A549 treated with AZD2906 at 1 μM for 4 hours (cell line): ENCODE measurements around the gene KDM8. TPM values are rescaled to one million over a fixed set of nuclear protein-coding genes. Genes with fewer than 3 reads are reported as not detected.

Experiments
- total RNA-seq: library from RNA; stranded (reverse); fragments of 200-300 nt; extraction: Qiagen RNA extraction; gene quantifications from 5 replicates; pipeline ENCODE4 v1.2.3, GENCODE V29; 2022

The KDM8 gene
- 1.7 to 2.9 TPM (median 2.2 TPM) in 5 replicates for total RNA-seq

DNA sequence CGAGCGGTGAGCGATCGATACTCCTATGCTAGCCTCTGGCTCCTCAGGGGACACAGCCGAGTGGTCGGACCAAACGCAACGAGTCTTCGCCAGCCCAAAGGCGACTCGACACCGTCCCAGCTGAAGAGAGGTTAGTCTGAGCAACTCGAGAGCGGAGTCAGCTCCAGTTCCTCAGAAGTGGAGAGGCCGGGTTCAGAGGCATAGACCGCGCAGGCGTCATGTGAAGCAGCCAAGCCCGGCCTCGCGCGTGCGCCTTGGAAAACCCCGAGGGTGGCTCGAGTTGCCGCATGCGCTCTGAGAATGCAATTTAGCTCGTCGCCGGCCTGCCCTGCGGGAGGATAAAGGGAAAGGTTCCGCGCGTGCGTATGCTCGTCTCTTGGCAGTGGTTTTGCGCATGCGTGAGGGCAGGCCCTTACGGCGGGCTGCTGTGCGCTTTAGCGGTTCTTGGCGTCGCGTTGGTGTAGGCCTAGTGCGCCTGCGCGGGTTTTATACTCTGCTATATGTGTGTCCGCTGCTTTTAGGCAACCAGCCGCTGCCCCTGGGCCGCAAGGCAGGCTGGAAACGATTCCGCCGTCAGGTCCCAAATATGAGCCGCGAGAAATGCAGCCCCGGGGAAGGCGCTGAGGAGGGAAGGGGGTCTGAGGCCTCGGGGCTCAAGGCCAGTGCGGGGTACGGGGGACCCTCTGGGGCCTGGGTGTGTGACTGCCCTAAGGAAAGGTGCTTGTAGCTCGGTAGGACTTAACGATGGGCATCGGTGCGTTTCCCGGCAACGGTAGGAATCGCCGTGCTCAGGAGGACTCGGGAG lies at the start of gene KDM8:
KDM8 (plus strand) TSS at position 20 of the 805 bp plus-strand sequence. CDS start 6,598 bp downstream, outside the sequence.

DNA sequence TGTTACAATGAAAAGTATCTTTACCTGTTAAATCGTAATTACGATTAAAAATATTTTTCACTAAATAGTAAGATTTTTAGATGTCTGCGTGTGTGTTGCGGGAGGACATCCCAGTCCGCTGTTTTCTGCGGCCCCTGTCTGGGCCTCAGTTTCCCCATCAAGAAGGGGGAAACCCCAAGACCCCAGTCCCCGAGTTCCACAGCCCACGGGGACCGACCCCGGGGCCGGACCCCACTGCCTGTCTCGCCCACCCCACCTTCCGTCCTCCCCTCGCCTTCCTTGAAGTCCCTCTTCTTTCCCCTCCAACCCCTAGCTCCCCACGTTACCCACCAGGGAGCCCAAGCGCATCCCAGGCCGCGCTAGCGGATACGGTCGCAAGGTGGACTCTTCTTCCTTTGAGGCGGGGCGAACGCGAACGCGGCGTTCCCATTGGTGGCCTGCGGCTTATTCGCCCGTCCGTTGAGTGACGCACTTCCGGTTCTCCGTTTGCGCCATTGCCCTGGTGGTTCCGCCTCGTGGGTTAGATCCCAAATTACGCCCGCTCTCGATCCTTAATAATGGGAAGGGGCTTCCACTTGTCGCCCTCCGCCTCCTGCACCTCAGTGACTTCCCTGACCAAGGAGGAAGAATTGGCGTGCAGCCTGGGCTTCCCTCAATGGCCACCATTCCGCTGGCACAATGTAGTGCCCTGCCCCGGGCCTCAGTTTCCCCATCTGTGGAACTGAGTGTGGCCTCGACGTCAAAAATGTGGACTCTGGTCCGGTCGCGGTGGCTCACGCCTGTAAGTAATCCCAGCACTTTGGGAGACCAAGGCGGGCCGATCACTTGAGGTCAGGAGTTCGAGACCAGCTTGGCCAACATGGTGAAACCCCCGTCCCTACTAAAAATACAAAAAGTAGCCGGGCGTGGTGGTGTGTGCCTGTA lies 65.3 kb downstream of the KDM8 start, which contains the start of gene NSMCE1:
NSMCE1 (minus strand) TSS at position 397 of the 924 bp plus-strand sequence. CDS start 11,202 bp downstream, outside the sequence.

Other genes with a start within 250 kb of the KDM8 start
- not detected in 5 replicates for gene C16orf82, start 136.6 kb upstream of the KDM8 start, total RNA-seq
- 57.5 to 62.3 TPM (median 60.5 TPM) in 5 replicates for gene NSMCE1, start 65.2 kb downstream of the KDM8 start, total RNA-seq
- 27.1 to 30.6 TPM (median 29.5 TPM) in 5 replicates for gene IL4R, start 110.4 kb downstream of the KDM8 start, total RNA-seq
- gene IL21R, start 198.6 kb downstream of the KDM8 start, total RNA-seq, result 0.03 to 0.11 TPM (median 0.06 TPM) in 4 of 5 replicates, not detected in the other